Liver (tissue), 9 donors: ENCODE results near the gene EEIG2. TPM values are rescaled to one million over a fixed set of nuclear protein-coding genes. Genes with fewer than 3 reads are reported as not detected.

Source experiments
- DNase-seq: peaks from one replicate; pipeline ENCODE4 v3.0.0-alpha.2; 2017; ENCODE audit warnings: low spot score
- H3K27ac ChIP-seq, 2 donors: one replicate each; pipeline ENCODE4 v1.7.0; 2013; ENCODE audit warnings: inconsistent platforms in 2 of 2, low read length in 2 of 2, control low read depth in 1 of 2, low read depth in 1 of 2, mild to moderate bottlenecking in 1 of 2
- H3K27me3 ChIP-seq, 4 donors: one replicate each; pipeline versions ENCODE4 v1.6.1 to v1.7.0; 2013; ENCODE audit warnings: low read length in 3 of 4, inconsistent platforms in 1 of 4, mild to moderate bottlenecking in 1 of 4, moderate library complexity in 1 of 4; ENCODE audit not compliant: control insufficient read depth in 4 of 4, insufficient read depth in 4 of 4
- H3K36me3 ChIP-seq, 4 donors: one replicate each; pipeline versions ENCODE4 v1.6.1 to v1.7.0; 2013; ENCODE audit warnings: low read length in 3 of 4, mild to moderate bottlenecking in 3 of 4, low read depth in 1 of 4, moderate library complexity in 1 of 4; ENCODE audit not compliant: control insufficient read depth in 4 of 4, insufficient read depth in 3 of 4
- H3K4me1 ChIP-seq, 4 donors: one replicate each; pipeline versions ENCODE4 v1.6.1 to v1.7.0; 2013; ENCODE audit warnings: low read length in 3 of 4, mild to moderate bottlenecking in 3 of 4, moderate library complexity in 1 of 4; ENCODE audit not compliant: control insufficient read depth in 4 of 4, insufficient read depth in 4 of 4
- H3K4me3 ChIP-seq, 3 donors: one replicate each; pipeline versions ENCODE4 v1.6.1 to v1.7.0; 2013; ENCODE audit warnings: low read length in 3 of 3, control low read depth in 1 of 3, low read depth in 1 of 3, mild to moderate bottlenecking in 1 of 3
- H3K9ac ChIP-seq, 2 donors: one replicate each; pipeline ENCODE4 v1.7.0; 2013; ENCODE audit warnings: low read length in 2 of 2, mild to moderate bottlenecking in 2 of 2, moderate library complexity in 2 of 2, control low read depth in 1 of 2, low read depth in 1 of 2
- H3K9me3 ChIP-seq, 4 donors: one replicate each; pipeline versions ENCODE4 v1.6.1 to v1.7.0; 2013; ENCODE audit warnings: low read length in 3 of 4; ENCODE audit not compliant: control insufficient read depth in 4 of 4
- EGR1 ChIP-seq, 2 donors: IDR thresholded peaks; 2 replicates each; pipeline ENCODE4 v1.6.1; 2016 to 2018; ENCODE audit warnings: antibody characterized with exemption in 2 of 2, low read depth in 2 of 2
- FOXA1 ChIP-seq: IDR thresholded peaks from 2 replicates; pipeline ENCODE4 v1.6.1; 2016; ENCODE audit warnings: antibody characterized with exemption
- FOXA2 ChIP-seq: IDR thresholded peaks from 2 replicates; pipeline ENCODE4 v1.6.1; 2016; ENCODE audit warnings: antibody characterized with exemption
- GABPA ChIP-seq, 2 donors: IDR thresholded peaks in 1 of 2; conservative IDR thresholded peaks in 1 of 2; 2 replicates each; pipeline ENCODE4 v1.6.1; 2016; ENCODE audit warnings: antibody characterized with exemption in 2 of 2, mild to moderate bottlenecking in 1 of 2, moderate library complexity in 1 of 2
- HNF4A ChIP-seq, 2 donors: conservative IDR thresholded peaks; 2 replicates each; pipeline ENCODE4 v1.6.1; 2016; ENCODE audit warnings: antibody characterized with exemption in 2 of 2, mild to moderate bottlenecking in 2 of 2
- HNF4G ChIP-seq: IDR thresholded peaks from 2 replicates; pipeline ENCODE4 v1.6.1; 2016; ENCODE audit warnings: antibody characterized with exemption
- JUND ChIP-seq, 2 donors: IDR thresholded peaks; 2 replicates each; pipeline ENCODE4 v1.6.1; 2016; ENCODE audit warnings: antibody characterized with exemption in 2 of 2
- NR2F2 ChIP-seq: IDR thresholded peaks from 2 replicates; pipeline ENCODE4 v1.6.1; 2016; ENCODE audit warnings: antibody characterized with exemption
- RAD21 ChIP-seq, 2 donors: IDR thresholded peaks; 2 replicates each; pipeline ENCODE4 v1.6.1; 2016; ENCODE audit warnings: antibody characterized with exemption in 2 of 2, mild to moderate bottlenecking in 2 of 2
- RXRA ChIP-seq, 2 donors: IDR thresholded peaks; 2 replicates each; pipeline ENCODE4 v1.6.1; 2017 to 2018; ENCODE audit warnings: antibody characterized with exemption in 2 of 2, mild to moderate bottlenecking in 1 of 2
- TAF1 ChIP-seq: conservative IDR thresholded peaks from 2 replicates; pipeline ENCODE4 v1.6.1; 2016; ENCODE audit warnings: antibody characterized with exemption, mild to moderate bottlenecking
- YY1 ChIP-seq: IDR thresholded peaks from 2 replicates; pipeline ENCODE4 v1.6.1; 2016; ENCODE audit warnings: antibody characterized with exemption, mild to moderate bottlenecking
- WGBS: extraction: QIAGEN DNeasy Blood & Tissue Kit; methylation state at CpG from one replicate; pipeline ENCODE4 v1.1.7; 2013; 5-methylcytosine and 5-hydroxymethylcytosine counted together
- polyA plus RNA-seq, 2 donors: library from polyadenylated mRNA; stranded (reverse) in 1 of 2; unstranded in 1 of 2; fragments of 200-250 nt in 1 of 2; fragments of >200 nt in 1 of 2; fragmentation: Nextera tagmentation in 1 of 2; extraction: Ambion mirVana in 1 of 2; gene quantifications; one replicate each; pipeline versions ENCODE4 v1.2.1 to v1.2.3, GENCODE V29; 2013 to 2015
- total RNA-seq, 2 donors: library from RNA; depleted of rRNA; stranded (reverse); fragments of >200 nt; gene quantifications; one replicate each; pipeline ENCODE4 v1.2.3, GENCODE V29; 2014
- TF ChIP-seq, protein P1 (sequence below): fragments of 150-350 bp; IDR thresholded peaks from 2 replicates; pipeline ENCODE4 v1.5.1; 2017; ENCODE audit warnings: improper control_type of control experiment, low read depth, low read length; ENCODE audit not compliant: missing input control
- TF ChIP-seq, protein P2 (sequence below): IDR thresholded peaks from 2 replicates; pipeline ENCODE4 v1.6.1; 2016; ENCODE audit warnings: antibody characterized with exemption
- TF ChIP-seq, protein P3 (sequence below): IDR thresholded peaks from 2 replicates; pipeline ENCODE4 v1.6.1; 2016; ENCODE audit warnings: antibody characterized with exemption
- TF ChIP-seq, protein P4 (sequence below): IDR thresholded peaks from 2 replicates; pipeline ENCODE4 v1.6.1; 2016; ENCODE audit warnings: antibody characterized with exemption, mild to moderate bottlenecking
- donor health status: healthy.
- donor health status: healthy.
- donor health status: healthy.
- donor health status: healthy.
- donor health status: healthy.

The EEIG2 gene
- total and polyA plus RNA-seq, 4 donors = 0.50 to 10.6 (median 1.7) TPM

DNA sequence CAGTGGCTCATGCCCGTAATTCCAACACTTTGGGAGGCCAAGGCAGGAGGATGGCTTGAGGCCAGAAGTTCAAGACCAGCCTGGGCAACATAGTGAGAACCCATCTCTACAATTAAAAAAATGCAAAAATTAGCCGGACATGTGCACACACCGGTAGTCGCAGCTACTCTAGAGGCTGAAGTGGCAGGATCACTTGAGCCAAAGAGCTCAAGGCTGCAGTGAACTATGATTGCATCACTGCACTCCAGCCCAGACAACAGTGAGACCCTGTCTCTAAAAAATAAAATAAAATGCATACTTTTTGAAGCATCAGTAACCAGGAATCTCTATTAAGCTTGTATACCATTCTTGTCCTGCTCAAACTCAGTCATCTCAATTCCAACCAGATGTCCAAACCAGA is 27.2 kb upstream of the EEIG2 start:
- 72% methylated on average over 4 of the region's 4 CpGs for WGBS
- Histone ChIP-seq H3K27me3 (no peaks in the 10 kb centered on the region), H3K9ac (no peak overlapping the region), H3K4me1 (no peaks in the 10 kb centered on the region), H3K9me3 (no peaks in the 10 kb centered on the region), H3K27ac (no peak overlapping the region), H3K36me3 (no peaks in the 10 kb centered on the region), H3K4me3 (no peak overlapping the region)
- no peak for DNase-seq
- TF ChIP-seq NR2F2 = no peak
- TF ChIP-seq GABPA (IDR thresholded peaks at IDR 0.05 in 1 of 2, conservative IDR thresholded peaks at IDR 0.05 in 1 of 2) = no peak
- TF ChIP-seq RXRA (IDR thresholded peaks at IDR 0.05) = no peak
- no peak for TF ChIP-seq RAD21 (IDR thresholded peaks at IDR 0.05)
- TF ChIP-seq, protein P1, sequence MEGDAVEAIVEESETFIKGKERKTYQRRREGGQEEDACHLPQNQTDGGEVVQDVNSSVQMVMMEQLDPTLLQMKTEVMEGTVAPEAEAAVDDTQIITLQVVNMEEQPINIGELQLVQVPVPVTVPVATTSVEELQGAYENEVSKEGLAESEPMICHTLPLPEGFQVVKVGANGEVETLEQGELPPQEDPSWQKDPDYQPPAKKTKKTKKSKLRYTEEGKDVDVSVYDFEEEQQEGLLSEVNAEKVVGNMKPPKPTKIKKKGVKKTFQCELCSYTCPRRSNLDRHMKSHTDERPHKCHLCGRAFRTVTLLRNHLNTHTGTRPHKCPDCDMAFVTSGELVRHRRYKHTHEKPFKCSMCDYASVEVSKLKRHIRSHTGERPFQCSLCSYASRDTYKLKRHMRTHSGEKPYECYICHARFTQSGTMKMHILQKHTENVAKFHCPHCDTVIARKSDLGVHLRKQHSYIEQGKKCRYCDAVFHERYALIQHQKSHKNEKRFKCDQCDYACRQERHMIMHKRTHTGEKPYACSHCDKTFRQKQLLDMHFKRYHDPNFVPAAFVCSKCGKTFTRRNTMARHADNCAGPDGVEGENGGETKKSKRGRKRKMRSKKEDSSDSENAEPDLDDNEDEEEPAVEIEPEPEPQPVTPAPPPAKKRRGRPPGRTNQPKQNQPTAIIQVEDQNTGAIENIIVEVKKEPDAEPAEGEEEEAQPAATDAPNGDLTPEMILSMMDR = no peak
- TF ChIP-seq HNF4G = no peak
- TF ChIP-seq JUND (IDR thresholded peaks at IDR 0.05) = no peak

DNA sequence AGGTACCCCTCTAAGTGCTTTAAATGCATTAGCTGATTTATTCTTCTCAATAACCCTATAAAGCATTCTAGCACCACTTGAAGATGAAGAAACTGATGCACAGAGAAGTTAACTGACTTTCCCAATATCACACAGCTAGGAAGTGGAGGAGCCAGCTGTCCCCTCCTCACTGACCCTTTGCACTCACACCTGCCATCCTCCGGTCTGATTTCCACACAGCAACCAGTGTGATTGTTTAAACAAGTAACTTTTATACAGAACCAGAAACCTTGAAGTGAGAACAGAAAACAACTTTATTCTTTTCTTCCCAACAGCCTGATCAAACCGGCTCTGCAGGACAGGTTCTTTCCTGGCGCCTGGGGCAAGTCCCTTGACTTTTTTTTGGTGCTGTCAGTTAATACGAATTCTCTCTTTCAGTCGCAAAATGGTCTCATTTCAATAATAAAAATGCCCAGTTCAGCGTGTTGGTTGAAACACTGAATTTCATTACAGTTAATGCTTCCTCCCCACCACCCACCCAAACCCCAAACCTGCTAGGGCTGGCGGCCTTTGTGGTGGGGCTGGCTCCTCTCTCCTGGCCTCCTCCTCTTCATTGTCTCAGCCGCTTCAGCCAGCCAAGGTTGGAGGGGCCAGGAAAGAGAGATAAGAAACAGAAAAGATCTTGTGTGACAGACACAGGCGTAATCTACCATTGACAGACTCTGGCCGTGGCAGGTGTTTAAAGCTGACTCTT is 26.4 kb upstream of the EEIG2 start:
- TF ChIP-seq, protein P2, sequence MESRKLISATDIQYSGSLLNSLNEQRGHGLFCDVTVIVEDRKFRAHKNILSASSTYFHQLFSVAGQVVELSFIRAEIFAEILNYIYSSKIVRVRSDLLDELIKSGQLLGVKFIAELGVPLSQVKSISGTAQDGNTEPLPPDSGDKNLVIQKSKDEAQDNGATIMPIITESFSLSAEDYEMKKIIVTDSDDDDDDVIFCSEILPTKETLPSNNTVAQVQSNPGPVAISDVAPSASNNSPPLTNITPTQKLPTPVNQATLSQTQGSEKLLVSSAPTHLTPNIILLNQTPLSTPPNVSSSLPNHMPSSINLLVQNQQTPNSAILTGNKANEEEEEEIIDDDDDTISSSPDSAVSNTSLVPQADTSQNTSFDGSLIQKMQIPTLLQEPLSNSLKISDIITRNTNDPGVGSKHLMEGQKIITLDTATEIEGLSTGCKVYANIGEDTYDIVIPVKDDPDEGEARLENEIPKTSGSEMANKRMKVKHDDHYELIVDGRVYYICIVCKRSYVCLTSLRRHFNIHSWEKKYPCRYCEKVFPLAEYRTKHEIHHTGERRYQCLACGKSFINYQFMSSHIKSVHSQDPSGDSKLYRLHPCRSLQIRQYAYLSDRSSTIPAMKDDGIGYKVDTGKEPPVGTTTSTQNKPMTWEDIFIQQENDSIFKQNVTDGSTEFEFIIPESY = no peak
- TF ChIP-seq FOXA2 = no peak
- no peak for TF ChIP-seq TAF1
- TF ChIP-seq EGR1 (IDR thresholded peaks at IDR 0.05; ENCODE audit: low read depth in 2 of 2) = no peak
- TF ChIP-seq HNF4A (conservative IDR thresholded peaks at IDR 0.05) = no peak
- no peak for TF ChIP-seq RXRA (IDR thresholded peaks at IDR 0.05)
- TF ChIP-seq HNF4G = no peak
- no peak for TF ChIP-seq NR2F2
- TF ChIP-seq, protein P3, sequence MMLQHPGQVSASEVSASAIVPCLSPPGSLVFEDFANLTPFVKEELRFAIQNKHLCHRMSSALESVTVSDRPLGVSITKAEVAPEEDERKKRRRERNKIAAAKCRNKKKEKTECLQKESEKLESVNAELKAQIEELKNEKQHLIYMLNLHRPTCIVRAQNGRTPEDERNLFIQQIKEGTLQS = no peak
- no peak for TF ChIP-seq GABPA (IDR thresholded peaks at IDR 0.05 in 1 of 2, conservative IDR thresholded peaks at IDR 0.05 in 1 of 2)
- TF ChIP-seq, protein P1 = no peak
- TF ChIP-seq, protein P4, sequence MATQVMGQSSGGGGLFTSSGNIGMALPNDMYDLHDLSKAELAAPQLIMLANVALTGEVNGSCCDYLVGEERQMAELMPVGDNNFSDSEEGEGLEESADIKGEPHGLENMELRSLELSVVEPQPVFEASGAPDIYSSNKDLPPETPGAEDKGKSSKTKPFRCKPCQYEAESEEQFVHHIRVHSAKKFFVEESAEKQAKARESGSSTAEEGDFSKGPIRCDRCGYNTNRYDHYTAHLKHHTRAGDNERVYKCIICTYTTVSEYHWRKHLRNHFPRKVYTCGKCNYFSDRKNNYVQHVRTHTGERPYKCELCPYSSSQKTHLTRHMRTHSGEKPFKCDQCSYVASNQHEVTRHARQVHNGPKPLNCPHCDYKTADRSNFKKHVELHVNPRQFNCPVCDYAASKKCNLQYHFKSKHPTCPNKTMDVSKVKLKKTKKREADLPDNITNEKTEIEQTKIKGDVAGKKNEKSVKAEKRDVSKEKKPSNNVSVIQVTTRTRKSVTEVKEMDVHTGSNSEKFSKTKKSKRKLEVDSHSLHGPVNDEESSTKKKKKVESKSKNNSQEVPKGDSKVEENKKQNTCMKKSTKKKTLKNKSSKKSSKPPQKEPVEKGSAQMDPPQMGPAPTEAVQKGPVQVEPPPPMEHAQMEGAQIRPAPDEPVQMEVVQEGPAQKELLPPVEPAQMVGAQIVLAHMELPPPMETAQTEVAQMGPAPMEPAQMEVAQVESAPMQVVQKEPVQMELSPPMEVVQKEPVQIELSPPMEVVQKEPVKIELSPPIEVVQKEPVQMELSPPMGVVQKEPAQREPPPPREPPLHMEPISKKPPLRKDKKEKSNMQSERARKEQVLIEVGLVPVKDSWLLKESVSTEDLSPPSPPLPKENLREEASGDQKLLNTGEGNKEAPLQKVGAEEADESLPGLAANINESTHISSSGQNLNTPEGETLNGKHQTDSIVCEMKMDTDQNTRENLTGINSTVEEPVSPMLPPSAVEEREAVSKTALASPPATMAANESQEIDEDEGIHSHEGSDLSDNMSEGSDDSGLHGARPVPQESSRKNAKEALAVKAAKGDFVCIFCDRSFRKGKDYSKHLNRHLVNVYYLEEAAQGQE = no peak
- TF ChIP-seq YY1 = no peak
- no peak for TF ChIP-seq FOXA1
- no peak for TF ChIP-seq JUND (IDR thresholded peaks at IDR 0.05)
- H3K36me3 ChIP-seq = no peaks in the 10 kb centered on the region
- H3K27ac ChIP-seq = no peak overlapping the region
- WGBS = 56% methylated on average over 10 of the region's 10 CpGs
- H3K9me3 ChIP-seq = no peaks in the 10 kb centered on the region
- DNase-seq = no peak
- no peak overlapping the region for H3K4me3 ChIP-seq
- no peak overlapping the region for H3K9ac ChIP-seq
- no peaks in the 10 kb centered on the region for H3K27me3 ChIP-seq
- H3K4me1 ChIP-seq = no peaks in the 10 kb centered on the region
